Mononuclear cell (primary cell): ENCODE data around the gene NCK2. TPM values are rescaled to one million over a fixed set of nuclear protein-coding genes. Genes with fewer than 3 reads are reported as not detected.
"Not testable (repeated sequence)": the region's sequence is repeated elsewhere in the genome, so short reads cannot be mapped to it uniquely, and the experiment has no call there.

Experiments used
- H3K27me3 ChIP-seq: 2 replicates; pipeline ENCODE4 v1.6.0; 2011; ENCODE audit warnings: low read length, control low read depth; ENCODE audit not compliant: insufficient read depth
- H3K4me1 ChIP-seq: 2 replicates; pipeline ENCODE4 v1.5.1; 2011; ENCODE audit warnings: mild to moderate bottlenecking, low read length, control low read depth; ENCODE audit not compliant: insufficient read depth
- H3K4me3 ChIP-seq: 2 replicates; pipeline ENCODE4 v1.5.1; 2011; ENCODE audit warnings: mild to moderate bottlenecking, low read length, moderate library complexity
- H3K9me3 ChIP-seq: 2 replicates; pipeline ENCODE4 v1.5.1; 2011; ENCODE audit warnings: low read depth, mild to moderate bottlenecking, control low read depth, low read length
- total RNA-seq: library from RNA; depleted of rRNA; stranded (reverse); fragments of >200 nt; gene quantifications from one replicate; pipeline ENCODE4 v1.2.3, GENCODE V29; 2012

Gene NCK2
- total RNA-seq, 1 donor, result 82.7 TPM

- H3K27me3 ChIP-seq, result no peaks in the 10 kb centered on the region
- H3K4me1 ChIP-seq, result peaks cover 17% of the 10 kb centered on the region
- no peaks in the 10 kb centered on the region for H3K9me3 ChIP-seq
- no peak overlapping the region for H3K4me3 ChIP-seq
Observed at GRCh38 chr2:105887256-105887655, 142.5 kb downstream of the NCK2 start.

GRCh38 chr2:105888625-105889024 is 143.9 kb downstream of the NCK2 start:
- Histone ChIP-seq H3K4me1 (peaks cover 14% of the 10 kb centered on the region), H3K27me3 (no peaks in the 10 kb centered on the region), H3K9me3 (no peaks in the 10 kb centered on the region), H3K4me3 (no peak overlapping the region)

- no peaks in the 10 kb centered on the region for H3K9me3 ChIP-seq
- H3K4me1 ChIP-seq, result peaks cover 11% of the 10 kb centered on the region
- H3K4me3 ChIP-seq, result no peak overlapping the region
- H3K27me3 ChIP-seq, result no peaks in the 10 kb centered on the region
Observed at GRCh38 chr2:105889046-105889445, 144.3 kb downstream of the NCK2 start.

GRCh38 chr2:105890111-105890510 is 145.4 kb downstream of the NCK2 start:
- peaks cover 6% of the 10 kb centered on the region for H3K4me1 ChIP-seq
- H3K9me3 ChIP-seq, result no peaks in the 10 kb centered on the region
- H3K4me3 ChIP-seq, result no peak overlapping the region
- no peaks in the 10 kb centered on the region for H3K27me3 ChIP-seq

GRCh38 chr2:105890856-105891255 is 146.1 kb downstream of the NCK2 start:
- Histone ChIP-seq H3K4me1 (peaks cover 5% of the 10 kb centered on the region), H3K4me3 (no peak overlapping the region), H3K9me3 (no peaks in the 10 kb centered on the region), H3K27me3 (no peaks in the 10 kb centered on the region)

- Histone ChIP-seq H3K27me3 (no peaks in the 10 kb centered on the region), H3K4me1 (peaks cover 7% of the 10 kb centered on the region), H3K9me3 (no peaks in the 10 kb centered on the region), H3K4me3 (no peak overlapping the region)
Observed at GRCh38 chr2:105893011-105893995, 148.6 kb downstream of the NCK2 start.

- no peak overlapping the region for H3K4me3 ChIP-seq
- H3K9me3 ChIP-seq, result no peaks in the 10 kb centered on the region
- peaks cover 7% of the 10 kb centered on the region for H3K4me1 ChIP-seq
- no peaks in the 10 kb centered on the region for H3K27me3 ChIP-seq
Observed at GRCh38 chr2:105894327-105894944, 149.7 kb downstream of the NCK2 start.

GRCh38 chr2:105895990-105896764 is 151.5 kb downstream of the NCK2 start:
- peaks cover 7% of the 10 kb centered on the region for H3K4me1 ChIP-seq
- H3K4me3 ChIP-seq, result no peak overlapping the region
- no peaks in the 10 kb centered on the region for H3K9me3 ChIP-seq
- no peaks in the 10 kb centered on the region for H3K27me3 ChIP-seq

- no peaks in the 10 kb centered on the region for H3K27me3 ChIP-seq
- H3K9me3 ChIP-seq, result no peaks in the 10 kb centered on the region
- peaks cover 7% of the 10 kb centered on the region for H3K4me1 ChIP-seq
- H3K4me3 ChIP-seq, result no peak overlapping the region
Observed at GRCh38 chr2:105896765-105897163, 152.1 kb downstream of the NCK2 start.

- H3K9me3 ChIP-seq, H3K4me1 ChIP-seq, H3K4me3 ChIP-seq, H3K27me3 ChIP-seq: not testable (repeated sequence)
Observed at GRCh38 chr2:105897694-105898093, 153.0 kb downstream of the NCK2 start.

GRCh38 chr2:105903051-105903674 is 158.5 kb downstream of the NCK2 start:
- Histone ChIP-seq H3K27me3 (no peaks in the 10 kb centered on the region), H3K4me3 (no peak overlapping the region), H3K4me1 (no peaks in the 10 kb centered on the region), H3K9me3 (no peaks in the 10 kb centered on the region)

GRCh38 chr2:105904938-105905337 is 160.2 kb downstream of the NCK2 start:
- H3K9me3 ChIP-seq, result no peaks in the 10 kb centered on the region
- no peaks in the 10 kb centered on the region for H3K27me3 ChIP-seq
- H3K4me1 ChIP-seq, result no peaks in the 10 kb centered on the region
- H3K4me3 ChIP-seq, result no peak overlapping the region

GRCh38 chr2:105906481-105906880 is 161.8 kb downstream of the NCK2 start:
- no peaks in the 10 kb centered on the region for H3K9me3 ChIP-seq
- H3K4me3 ChIP-seq, result no peak overlapping the region
- no peaks in the 10 kb centered on the region for H3K4me1 ChIP-seq
- no peaks in the 10 kb centered on the region for H3K27me3 ChIP-seq

GRCh38 chr2:105907184-105907583 is 162.5 kb downstream of the NCK2 start:
- no peaks in the 10 kb centered on the region for H3K27me3 ChIP-seq
- H3K4me1 ChIP-seq, result no peaks in the 10 kb centered on the region

GRCh38 chr2:105909215-105909614 is 164.5 kb downstream of the NCK2 start:
- Histone ChIP-seq H3K4me3 (no peak overlapping the region), H3K4me1 (no peaks in the 10 kb centered on the region), H3K9me3 (peaks cover 1% of the 10 kb centered on the region), H3K27me3 (no peaks in the 10 kb centered on the region)

More at GRCh38 chr2:105907184-105907583, 162.5 kb downstream of the NCK2 start:
- Histone ChIP-seq H3K9me3 (no peaks in the 10 kb centered on the region), H3K4me3 (no peak overlapping the region)
